Muscle layer of duodenum (tissue), 2 donors: Measurements from ENCODE around the gene FARS2.

Source experiments
- H3K27ac ChIP-seq: one replicate; pipeline ENCODE4 v1.7.0; 2013; ENCODE audit warnings: mild to moderate bottlenecking, low read length
- H3K27me3 ChIP-seq: one replicate; pipeline ENCODE4 v1.7.0; 2013; ENCODE audit warnings: low read depth, mild to moderate bottlenecking, control low read depth, low read length
- H3K36me3 ChIP-seq, 2 donors: one replicate each; pipeline ENCODE4 v1.7.0; 2013; ENCODE audit warnings: low read length in 2 of 2, control low read depth in 1 of 2, mild to moderate bottlenecking in 1 of 2; ENCODE audit not compliant: insufficient read depth in 2 of 2, control insufficient read depth in 1 of 2
- H3K4me1 ChIP-seq, 2 donors: one replicate each; pipeline ENCODE4 v1.7.0; 2013; ENCODE audit warnings: low read length in 2 of 2, mild to moderate bottlenecking in 2 of 2, control low read depth in 1 of 2, moderate library complexity in 1 of 2; ENCODE audit not compliant: insufficient read depth in 2 of 2, control insufficient read depth in 1 of 2
- H3K4me3 ChIP-seq, 2 donors: one replicate each; pipeline ENCODE4 v1.7.0; 2013; ENCODE audit warnings: low read length in 2 of 2, low read depth in 1 of 2, mild to moderate bottlenecking in 1 of 2
- H3K9me3 ChIP-seq, 2 donors: one replicate each; pipeline ENCODE4 v1.7.0; 2013; ENCODE audit warnings: low read length in 2 of 2, control low read depth in 1 of 2, mild to moderate bottlenecking in 1 of 2; ENCODE audit not compliant: control insufficient read depth in 1 of 2
- donor health status: healthy.

Gene FARS2

GRCh38 chr6:5331845-5332442 lies 70.6 kb downstream of the FARS2 start:
- Histone ChIP-seq H3K4me3 (no peak overlapping the region), H3K9me3 (no peaks in the 10 kb centered on the region), H3K36me3 (no peaks in the 10 kb centered on the region)

GRCh38 chr6:5333658-5334057 lies 72.3 kb downstream of the FARS2 start:
- no peak overlapping the region for H3K4me3 ChIP-seq
- no peaks in the 10 kb centered on the region for H3K4me1 ChIP-seq
- no peaks in the 10 kb centered on the region for H3K27me3 ChIP-seq
- no peak overlapping the region for H3K27ac ChIP-seq
- no peaks in the 10 kb centered on the region for H3K36me3 ChIP-seq
- H3K9me3 ChIP-seq, result no peaks in the 10 kb centered on the region

More at GRCh38 chr6:5331845-5332442, 70.6 kb downstream of the FARS2 start:
- Histone ChIP-seq H3K27me3 (no peaks in the 10 kb centered on the region), H3K4me1 (no peaks in the 10 kb centered on the region), H3K27ac (no peak overlapping the region)

GRCh38 chr6:5334341-5334740 lies 73.0 kb downstream of the FARS2 start:
- Histone ChIP-seq H3K9me3 (no peaks in the 10 kb centered on the region), H3K36me3 (no peaks in the 10 kb centered on the region), H3K27me3 (no peaks in the 10 kb centered on the region), H3K4me1 (no peaks in the 10 kb centered on the region), H3K27ac (no peak overlapping the region), H3K4me3 (no peak overlapping the region)

GRCh38 chr6:5335020-5335419 lies 73.7 kb downstream of the FARS2 start:
- no peak overlapping the region for H3K27ac ChIP-seq
- H3K36me3 ChIP-seq, result no peaks in the 10 kb centered on the region
- H3K9me3 ChIP-seq, result no peaks in the 10 kb centered on the region
- H3K27me3 ChIP-seq, result no peaks in the 10 kb centered on the region
- H3K4me1 ChIP-seq, result no peaks in the 10 kb centered on the region
- H3K4me3 ChIP-seq, result no peak overlapping the region

GRCh38 chr6:5337573-5337972 lies 76.3 kb downstream of the FARS2 start:
- no peak overlapping the region for H3K27ac ChIP-seq
- H3K4me1 ChIP-seq, result no peaks in the 10 kb centered on the region
- H3K9me3 ChIP-seq, result no peaks in the 10 kb centered on the region
- H3K36me3 ChIP-seq, result no peaks in the 10 kb centered on the region
- H3K27me3 ChIP-seq, result no peaks in the 10 kb centered on the region
- H3K4me3 ChIP-seq, result no peak overlapping the region

GRCh38 chr6:5338177-5338960 lies 77.1 kb downstream of the FARS2 start:
- Histone ChIP-seq H3K27ac (no peak overlapping the region), H3K9me3 (no peaks in the 10 kb centered on the region), H3K4me1 (no peaks in the 10 kb centered on the region), H3K4me3 (no peak overlapping the region), H3K36me3 (no peaks in the 10 kb centered on the region), H3K27me3 (no peaks in the 10 kb centered on the region)

GRCh38 chr6:5339786-5340185 lies 78.5 kb downstream of the FARS2 start:
- Histone ChIP-seq H3K27me3 (no peaks in the 10 kb centered on the region), H3K9me3 (no peaks in the 10 kb centered on the region), H3K36me3 (no peaks in the 10 kb centered on the region), H3K4me3 (no peak overlapping the region), H3K4me1 (no peaks in the 10 kb centered on the region), H3K27ac (no peak overlapping the region)

- Histone ChIP-seq H3K4me1 (no peaks in the 10 kb centered on the region), H3K36me3 (no peaks in the 10 kb centered on the region), H3K27ac (no peak overlapping the region), H3K4me3 (no peak overlapping the region), H3K27me3 (no peaks in the 10 kb centered on the region), H3K9me3 (no peaks in the 10 kb centered on the region)
These were observed 80.5 kb downstream of the FARS2 start for GRCh38 chr6:5341845-5342244.

- no peak overlapping the region for H3K4me3 ChIP-seq
- no peaks in the 10 kb centered on the region for H3K27me3 ChIP-seq
- H3K4me1 ChIP-seq, result no peaks in the 10 kb centered on the region
- H3K27ac ChIP-seq, result no peak overlapping the region
- H3K9me3 ChIP-seq, result peaks cover 0 to 3% of the 10 kb centered on the region in 2 donors
- no peaks in the 10 kb centered on the region for H3K36me3 ChIP-seq
These were observed 82.7 kb downstream of the FARS2 start for GRCh38 chr6:5343998-5344397.

GRCh38 chr6:5345324-5345723 lies 84.0 kb downstream of the FARS2 start:
- no peaks in the 10 kb centered on the region for H3K27me3 ChIP-seq
- no peak overlapping the region for H3K4me3 ChIP-seq
- H3K27ac ChIP-seq, result no peak overlapping the region
- H3K9me3 ChIP-seq, result peaks cover 0 to 3% of the 10 kb centered on the region in 2 donors
- H3K36me3 ChIP-seq, result no peaks in the 10 kb centered on the region
- no peaks in the 10 kb centered on the region for H3K4me1 ChIP-seq

GRCh38 chr6:5351552-5352210 lies 90.4 kb downstream of the FARS2 start:
- no peak overlapping the region for H3K4me3 ChIP-seq
- peaks cover 0 to 3% of the 10 kb centered on the region in 2 donors for H3K9me3 ChIP-seq
- H3K27ac ChIP-seq, result no peak overlapping the region
- H3K27me3 ChIP-seq, result no peaks in the 10 kb centered on the region
- no peaks in the 10 kb centered on the region for H3K36me3 ChIP-seq
- no peaks in the 10 kb centered on the region for H3K4me1 ChIP-seq
